Measurements from ENCODE around the gene CDC25B. TPM values are rescaled to one million over a fixed set of nuclear protein-coding genes. Genes with fewer than 3 reads are reported as not detected.

Gene CDC25B
- total and polyA plus RNA-seq, 2 donors (not counting 3 experiments of a cell fraction or from before 2014, with no cell fraction given), result 46.7 to 76.5 TPM

DNA sequence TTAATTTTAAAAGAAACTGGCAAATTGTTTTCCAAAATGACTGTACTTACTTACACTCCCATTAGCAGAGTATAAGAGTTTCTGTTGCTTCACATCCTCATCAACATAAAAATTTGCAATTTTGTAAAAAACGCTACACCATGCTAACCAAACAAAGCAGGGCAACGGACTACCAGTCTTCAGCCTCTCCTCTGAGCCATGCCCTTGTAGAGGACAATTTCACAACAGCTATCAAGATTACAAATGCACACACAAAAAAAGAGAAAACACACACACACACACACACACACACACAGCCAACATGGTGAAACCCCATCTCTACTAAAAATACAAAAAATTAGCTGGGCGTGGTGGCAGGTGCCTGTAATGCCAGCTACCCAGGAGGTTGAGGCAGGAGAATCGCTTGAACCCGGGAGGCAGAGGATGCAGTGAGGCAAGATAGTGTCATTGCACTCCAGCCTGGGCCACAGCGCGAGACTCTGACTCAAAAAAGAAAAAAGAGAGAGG, 24.5 kb upstream of the CDC25B start:
- intact Hi-C loops (cut with micrococcal nuclease), result no loop called here
- POLR2A ChIA-PET, result no interaction called here
- CTCF ChIA-PET, result interaction anchor here (1.6 kb wide), 1 partner anchor 19 kb away, joined by 5 read pairs; no protein-coding TSS in a partner anchor
- Histone ChIP-seq H3K9me1 (replicated peaks; ENCODE audit: control insufficient read depth, extremely low read depth, insufficient read depth, low read length) (no peaks in the 10 kb centered on the region), H3K4me1 (ENCODE audit: control insufficient read depth, extremely low read depth, insufficient read depth, low read length) (peaks cover 16% of the 10 kb centered on the region), H3K36me3 (ENCODE audit: control insufficient read depth in 2 of 2, extremely low read depth in 1 of 2, insufficient read depth in 2 of 2, low read length in 2 of 2) (no peaks in the 10 kb centered on the region), H3K9me3 (replicated peaks; ENCODE audit: control insufficient read depth, insufficient read depth, low read length) (no peaks in the 10 kb centered on the region), H3K4me3 (replicated peaks in 1 of 3; ENCODE audit: insufficient read depth in 1 of 3, low read depth in 1 of 3, low read length in 3 of 3) (no peak overlapping the region), H2AFZ (ENCODE audit: low read depth, low read length) (no peak overlapping the region), H3K27ac (ENCODE audit: insufficient read depth, low read depth, low read length) (no peak overlapping the region), H3K4me2 (ENCODE audit: insufficient read depth, low read length) (no peak overlapping the region), H3K79me2 (ENCODE audit: control insufficient read depth, insufficient read depth, low read length) (peaks cover 6% of the 10 kb centered on the region), H3K27me3 (ENCODE audit: control insufficient read depth in 2 of 2, insufficient read depth in 2 of 2, low read length in 2 of 2) (no peaks in the 10 kb centered on the region), H3K9ac (replicated peaks; ENCODE audit: extremely low read depth, insufficient read depth, low read length) (no peak overlapping the region), H4K20me1 (replicated peaks; ENCODE audit: control insufficient read depth, extremely low read depth, insufficient read depth, low read length) (no peaks in the 10 kb centered on the region)
- no peak for DNase-seq (ENCODE audit: low read depth, low spot score)
- no peak for FAIRE-seq
- no TSS peak for BruUV-seq (replicated peaks)
- dilution Hi-C loops (cut with MboI; ENCODE audit: extremely low pct_ligation_motif_present, low sequenced_read_pairs), result no loop called here
- no peak for TF ChIP-seq POLR2A (IDR thresholded peaks at IDR 0.05; ENCODE audit: low read depth, low read length)
- TF ChIP-seq JUN (IDR thresholded peaks at IDR 0.05; ENCODE audit: borderline replicate concordance, insufficient read depth, insufficient read length, low read depth), result no peak
- TF ChIP-seq, protein P1, sequence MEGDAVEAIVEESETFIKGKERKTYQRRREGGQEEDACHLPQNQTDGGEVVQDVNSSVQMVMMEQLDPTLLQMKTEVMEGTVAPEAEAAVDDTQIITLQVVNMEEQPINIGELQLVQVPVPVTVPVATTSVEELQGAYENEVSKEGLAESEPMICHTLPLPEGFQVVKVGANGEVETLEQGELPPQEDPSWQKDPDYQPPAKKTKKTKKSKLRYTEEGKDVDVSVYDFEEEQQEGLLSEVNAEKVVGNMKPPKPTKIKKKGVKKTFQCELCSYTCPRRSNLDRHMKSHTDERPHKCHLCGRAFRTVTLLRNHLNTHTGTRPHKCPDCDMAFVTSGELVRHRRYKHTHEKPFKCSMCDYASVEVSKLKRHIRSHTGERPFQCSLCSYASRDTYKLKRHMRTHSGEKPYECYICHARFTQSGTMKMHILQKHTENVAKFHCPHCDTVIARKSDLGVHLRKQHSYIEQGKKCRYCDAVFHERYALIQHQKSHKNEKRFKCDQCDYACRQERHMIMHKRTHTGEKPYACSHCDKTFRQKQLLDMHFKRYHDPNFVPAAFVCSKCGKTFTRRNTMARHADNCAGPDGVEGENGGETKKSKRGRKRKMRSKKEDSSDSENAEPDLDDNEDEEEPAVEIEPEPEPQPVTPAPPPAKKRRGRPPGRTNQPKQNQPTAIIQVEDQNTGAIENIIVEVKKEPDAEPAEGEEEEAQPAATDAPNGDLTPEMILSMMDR (IDR thresholded peaks at IDR 0.05; ENCODE audit: extremely low read depth in 1 of 2, insufficient read depth in 1 of 2, low read depth in 1 of 2, low read length in 2 of 2), result no peak
- no peak for TF ChIP-seq GATA2 (IDR thresholded peaks at IDR 0.05; ENCODE audit: insufficient read depth, insufficient read length, low read depth, low read length)
- TF ChIP-seq MYC (IDR thresholded peaks at IDR 0.05; ENCODE audit: low read depth, low read length), result no peak
- TF ChIP-seq EZH2 (IDR thresholded peaks at IDR 0.05; ENCODE audit: borderline replicate concordance, low read depth, low read length, severe bottlenecking), result no peak
- no peak for TF ChIP-seq FOS (IDR thresholded peaks at IDR 0.05; ENCODE audit: borderline replicate concordance, insufficient read depth, low read length)
- no peak for TF ChIP-seq POLR2AphosphoS5 (IDR thresholded peaks at IDR 0.05; ENCODE audit: insufficient read depth, low read depth, low read length)
- TF ChIP-seq, protein P2, sequence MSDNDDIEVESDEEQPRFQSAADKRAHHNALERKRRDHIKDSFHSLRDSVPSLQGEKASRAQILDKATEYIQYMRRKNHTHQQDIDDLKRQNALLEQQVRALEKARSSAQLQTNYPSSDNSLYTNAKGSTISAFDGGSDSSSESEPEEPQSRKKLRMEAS (IDR thresholded peaks at IDR 0.05; ENCODE audit: insufficient read depth, insufficient read length), result no peak
